ENCODE measurements around the gene ITGB7. TPM values are rescaled to one million over a fixed set of nuclear protein-coding genes. Genes with fewer than 3 reads are reported as not detected.

ITGB7 gene
- total and polyA plus RNA-seq, 9 of the 15 experiments (the other 6 are each of a cell fraction or from before 2014, with no cell fraction given) = 0.06 to 2.0 (median 0.67) TPM

- no peak for TF ChIP-seq MGA (IDR thresholded peaks at IDR 0.05)
- TF ChIP-seq MED1 (CRISPR knock-in tag; IDR thresholded peaks at IDR 0.05; ENCODE audit: borderline replicate concordance) = no peak
- no peak for TF ChIP-seq ZNF263 (CRISPR knock-in tag; IDR thresholded peaks at IDR 0.05; ENCODE audit: borderline replicate concordance)
- no peak for TF ChIP-seq NFRKB (IDR thresholded peaks at IDR 0.05; ENCODE audit: low read depth)
- TF ChIP-seq SMAD2 (IDR thresholded peaks at IDR 0.05; ENCODE audit: low read depth, low read length) = no peak
- TF ChIP-seq ZNF121 (CRISPR knock-in tag; conservative IDR thresholded peaks at IDR 0.05) = no peak
These were observed 20.3 kb downstream of the ITGB7 start (continued) for GRCh38 chr12:53186745-53187144.
